NCI-H748 (cell line): Measurements from ENCODE around the gene C13orf46.

Experiments used
- DNase-seq: peaks from one replicate; lab custom pipeline; 2025; ENCODE audit not compliant: unreplicated experiment; lab: John Stamatoyannopoulos, UW

C13orf46 gene

GRCh38 chr13:113939944-113940297, 34.0 kb downstream of the C13orf46 start:
- DNase-seq = no peak

GRCh38 chr13:113939129-113939943, 34.5 kb downstream of the C13orf46 start:
- DNase-seq = no peak

DNA sequence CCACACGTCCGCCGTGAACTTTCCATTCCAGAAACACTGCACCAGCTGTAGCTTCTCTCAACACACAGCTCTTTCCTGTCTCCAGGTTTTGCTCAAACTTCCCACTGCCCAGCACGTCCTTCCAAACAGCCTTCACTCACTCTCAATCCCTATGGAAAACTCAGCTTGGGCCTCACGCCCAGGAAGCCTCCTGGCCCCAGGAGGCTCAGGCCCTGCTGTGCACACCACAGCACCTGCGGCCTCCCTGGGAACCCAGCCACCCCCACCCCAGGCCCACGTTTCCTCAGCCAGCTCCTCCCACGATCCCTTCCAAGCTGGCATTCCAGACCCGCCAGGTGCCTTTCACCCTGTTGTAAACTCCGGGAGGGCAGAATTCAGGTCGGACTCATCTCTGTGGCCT, 35.2 kb downstream of the C13orf46 start:
- DNase-seq = no peak

GRCh38 chr13:113938246-113938645, 35.6 kb downstream of the C13orf46 start:
- no peak for DNase-seq

GRCh38 chr13:113937527-113938180, 36.2 kb downstream of the C13orf46 start:
- DNase-seq = no peak

DNA sequence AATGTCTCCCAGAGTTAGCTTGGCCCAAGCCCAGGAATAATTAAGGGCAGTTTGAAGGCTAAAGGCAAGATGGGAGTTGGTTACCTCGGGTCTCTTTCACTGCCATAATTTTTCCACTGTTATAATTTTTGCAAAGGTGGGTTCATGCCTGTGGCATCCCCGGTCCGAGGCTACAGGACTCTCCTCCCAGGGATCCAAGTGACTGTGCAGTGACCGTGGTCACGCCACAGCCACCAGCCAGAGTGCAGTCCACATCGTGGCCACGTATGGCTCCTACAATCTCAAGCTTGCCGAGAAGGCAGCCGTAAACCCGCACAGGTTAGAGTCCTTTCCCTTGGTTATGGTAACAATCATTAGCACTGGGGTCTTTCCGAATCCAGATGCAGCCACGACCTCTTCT, 36.8 kb downstream of the C13orf46 start:
- DNase-seq = no peak

GRCh38 chr13:113936166-113936965, 37.5 kb downstream of the C13orf46 start:
- DNase-seq = no peak

GRCh38 chr13:113935001-113935844, 38.7 kb downstream of the C13orf46 start:
- DNase-seq = peak; percentile 88

DNA sequence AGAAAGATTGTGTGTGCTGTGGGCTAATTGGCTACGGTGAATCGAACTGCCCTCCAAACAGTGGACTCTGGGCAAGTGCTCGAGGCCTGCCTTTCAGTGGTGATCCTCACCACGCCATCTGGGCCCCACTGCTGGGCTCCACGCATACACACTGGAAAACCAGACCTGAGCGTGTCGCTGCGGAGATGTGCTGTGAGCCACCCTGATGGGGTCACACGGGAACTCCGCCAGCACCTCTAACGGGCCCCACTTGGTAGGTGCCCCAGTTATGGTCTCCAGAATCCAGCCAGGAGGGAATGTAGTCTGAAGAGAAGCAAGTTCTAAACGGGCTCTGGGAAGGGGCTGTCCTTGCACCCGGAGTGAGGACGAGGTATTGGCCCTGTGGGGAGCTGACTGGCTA, 39.3 kb downstream of the C13orf46 start:
- no peak for DNase-seq

DNA sequence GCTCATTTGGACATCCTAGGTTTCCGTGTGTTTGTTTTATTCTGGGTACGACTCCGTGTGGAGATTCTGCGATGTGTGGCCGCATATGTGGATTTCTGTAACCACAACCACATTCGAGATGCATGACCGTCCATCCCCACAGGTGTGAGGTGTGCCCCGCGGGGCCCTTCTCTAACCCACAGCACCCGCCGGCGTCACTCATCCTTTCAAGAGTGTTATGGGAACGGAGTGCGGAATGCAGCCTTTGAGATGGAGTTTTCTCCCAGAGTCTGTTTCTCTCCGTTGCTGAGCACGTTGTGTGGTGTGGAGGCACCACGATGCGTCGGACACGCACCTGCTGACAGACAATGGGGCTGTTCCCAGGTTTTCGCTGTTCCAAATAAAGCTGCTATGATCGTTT, 40.0 kb downstream of the C13orf46 start:
- DNase-seq = no peak

DNA sequence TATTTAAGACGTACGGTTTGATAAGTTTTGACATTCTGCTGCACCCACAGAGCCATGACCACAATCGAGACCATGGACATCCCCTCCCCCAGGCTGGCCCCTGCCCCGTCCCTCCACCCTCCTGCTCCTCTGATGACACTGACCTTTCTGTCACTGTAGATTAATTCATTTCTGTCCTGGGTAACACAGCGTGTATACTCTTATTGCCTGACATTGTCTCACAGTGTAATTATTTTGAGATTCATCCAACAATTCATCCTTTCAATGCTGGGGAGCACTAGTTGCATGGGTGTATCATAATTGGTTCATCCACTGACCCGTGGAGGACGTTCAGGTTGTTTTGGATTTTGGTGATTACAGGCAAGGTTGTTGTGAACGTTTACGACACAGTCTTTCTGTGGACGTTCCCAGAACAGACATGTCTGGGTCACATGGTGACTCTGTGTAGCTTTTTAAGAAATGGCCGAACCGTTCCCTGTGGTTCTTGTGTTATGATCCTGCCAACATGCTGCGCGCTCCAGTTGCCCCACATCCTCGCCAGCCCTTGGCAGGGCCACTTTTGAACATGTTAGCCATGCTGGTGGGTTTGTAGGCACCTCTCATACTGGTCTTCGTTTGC, 41.9 kb downstream of the C13orf46 start:
- no peak for DNase-seq

GRCh38 chr13:113930671-113931637, 42.9 kb downstream of the C13orf46 start:
- DNase-seq = no peak

DNA sequence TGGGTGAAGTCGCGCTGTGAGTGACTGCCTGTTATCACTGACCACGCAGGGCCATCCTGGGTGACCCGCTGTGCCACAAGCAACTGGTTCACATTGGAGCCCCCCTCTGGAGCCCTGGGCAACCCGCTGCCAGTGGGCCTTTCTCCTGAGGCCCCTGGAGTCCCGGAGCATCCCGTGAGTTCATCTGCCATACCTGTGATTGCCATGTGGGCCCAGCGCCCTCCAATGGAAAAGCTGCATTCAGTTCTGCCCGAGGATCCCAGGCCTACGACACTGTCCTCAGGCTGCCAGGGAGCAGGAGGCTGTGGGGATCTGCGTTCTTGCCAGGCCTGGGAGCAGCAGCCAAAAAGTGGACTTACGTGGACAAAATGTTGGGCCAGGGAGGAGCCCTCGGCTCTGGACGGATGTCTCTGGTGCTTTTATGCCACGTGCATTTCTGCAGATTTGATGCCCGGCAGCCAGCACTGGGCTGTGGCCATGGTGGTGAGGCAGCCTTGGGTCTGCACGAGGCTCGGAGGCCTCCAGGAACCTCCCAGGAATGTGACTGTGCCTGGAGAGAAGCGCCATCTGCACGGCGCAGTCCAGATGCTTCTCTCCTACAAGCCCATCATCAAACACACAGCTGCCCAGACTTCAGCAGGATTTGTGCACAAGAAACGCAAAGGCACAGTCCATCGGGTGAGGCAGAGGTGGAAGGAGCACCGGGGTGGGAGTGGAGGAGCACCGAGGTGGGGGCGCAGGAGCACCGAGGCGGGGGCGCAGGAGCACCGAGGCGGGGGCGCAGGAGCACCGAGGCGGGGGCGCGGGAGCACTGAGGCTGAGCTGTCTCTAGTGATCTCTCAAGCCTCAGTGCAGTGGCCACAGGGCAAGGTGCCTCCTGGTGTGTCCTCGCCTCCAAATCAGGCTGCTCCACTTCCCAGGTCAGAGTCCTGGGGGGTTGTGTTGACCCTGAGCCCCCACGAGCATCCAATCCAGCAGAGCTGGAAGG, 44.0 kb downstream of the C13orf46 start:
- no peak for DNase-seq

- no peak for DNase-seq
Measured at GRCh38 chr13:113928685-113929627, 44.9 kb downstream of the C13orf46 start.

GRCh38 chr13:113927661-113928581, 46.0 kb downstream of the C13orf46 start:
- no peak for DNase-seq
